Measurements from ENCODE around the gene EIF4G3. TPM values are rescaled to one million over a fixed set of nuclear protein-coding genes. Genes with fewer than 3 reads are reported as not detected.
"Not testable (repeated sequence)": the region's sequence is repeated elsewhere in the genome, so short reads cannot be mapped to it uniquely, and the experiment has no call there.

The EIF4G3 gene
- polyA plus RNA-seq, 1 donor: 76.2 TPM

DNA sequence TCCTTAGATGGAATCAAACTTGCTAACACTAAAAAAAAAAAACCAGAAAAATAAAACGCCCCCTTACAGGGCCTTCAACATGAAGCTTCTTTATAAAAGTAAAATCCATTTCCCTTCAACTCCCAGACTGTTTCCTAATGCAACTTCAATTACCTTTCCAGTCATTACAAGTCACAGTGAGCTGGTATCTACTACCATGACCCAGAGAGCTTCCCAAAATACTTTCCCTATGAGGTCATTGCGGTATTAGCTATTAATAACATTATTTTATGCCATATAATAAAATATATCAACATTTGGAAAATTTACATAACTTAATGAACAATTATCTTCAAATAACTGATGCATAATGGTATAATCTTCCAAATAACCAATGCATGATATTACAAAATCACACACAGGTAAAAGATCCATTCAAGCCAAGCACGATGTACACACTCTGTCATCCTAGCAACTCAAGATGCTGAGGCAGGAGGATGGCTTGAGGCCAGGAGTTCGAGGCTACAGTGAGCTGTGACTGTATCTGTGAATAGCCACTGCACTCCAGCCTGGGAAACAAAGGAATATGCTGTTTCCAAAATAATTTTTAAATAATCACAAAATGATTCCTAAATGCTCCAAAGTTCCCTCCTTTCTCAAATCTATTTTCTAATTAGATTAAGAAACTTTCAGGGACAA, 24.1 kb downstream of the EIF4G3 start:
- DNase-seq: no peak

DNA sequence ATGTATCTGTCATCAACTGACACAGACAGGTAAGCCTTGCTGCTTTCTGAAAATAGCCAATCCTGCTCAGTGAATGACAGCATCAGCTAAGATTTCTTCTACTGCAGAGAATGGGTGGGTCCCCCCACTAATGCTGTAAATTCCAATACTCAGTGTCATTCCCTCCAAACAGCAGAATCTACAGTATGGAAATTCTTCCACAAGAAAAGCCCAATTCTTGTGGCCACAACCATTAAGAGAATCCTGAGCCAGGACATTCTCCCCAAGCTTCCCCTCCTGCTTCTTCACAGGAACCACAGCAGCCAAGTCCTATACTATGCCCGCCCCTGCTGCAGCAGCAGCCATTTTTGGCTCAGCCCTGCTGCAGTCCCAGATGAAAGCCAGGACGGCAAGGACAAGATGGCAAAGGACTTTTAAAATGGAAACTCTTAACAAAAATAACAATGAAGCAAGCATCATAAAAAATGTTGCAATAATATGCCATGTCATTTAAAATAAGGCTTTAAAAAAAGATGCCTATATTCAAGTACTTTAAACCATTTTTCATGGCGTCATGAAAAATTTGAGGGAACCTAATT, 26.8 kb downstream of the EIF4G3 start:
- DNase-seq: no peak

DNA sequence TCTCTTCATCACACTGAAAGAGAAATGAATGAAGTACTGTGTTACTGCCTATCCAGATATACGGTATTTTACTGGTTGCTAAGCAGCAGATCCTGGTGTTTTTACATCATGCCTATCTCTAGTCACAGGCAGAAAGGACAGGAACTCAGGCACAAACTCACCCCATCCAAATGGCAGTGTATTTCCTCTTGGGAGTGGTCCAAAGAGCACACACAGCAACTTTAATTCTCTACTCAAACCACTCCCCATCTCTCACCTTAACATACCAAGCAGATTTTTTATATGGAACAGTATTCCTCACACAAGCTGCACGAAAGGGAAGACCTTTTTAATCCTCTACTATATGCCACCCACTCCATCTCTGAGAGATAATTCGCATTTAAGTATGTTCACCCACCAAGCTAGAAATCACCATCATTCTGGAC, 27.3 kb downstream of the EIF4G3 start:
- no peak for DNase-seq

DNA sequence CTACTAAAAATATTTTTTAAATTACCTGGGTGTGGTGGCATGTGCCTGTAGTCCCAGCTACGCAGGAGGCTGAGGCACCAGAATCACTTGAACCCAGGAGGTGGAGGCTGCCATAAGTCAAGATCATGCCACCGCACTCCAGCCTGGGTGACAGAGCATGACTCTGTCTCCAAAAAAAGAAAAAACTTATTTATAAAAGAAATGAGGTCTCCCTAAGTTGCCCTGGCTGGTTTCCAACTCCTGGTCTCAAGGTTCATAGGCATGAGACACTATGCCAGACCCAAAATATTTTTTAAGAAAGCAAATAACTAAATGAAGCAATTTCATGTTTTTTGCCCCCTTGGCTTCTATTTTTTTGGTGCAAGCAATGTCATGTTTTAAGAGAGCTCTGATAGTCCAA, 32.9 kb downstream of the EIF4G3 start:
- DNase-seq: no peak

DNA sequence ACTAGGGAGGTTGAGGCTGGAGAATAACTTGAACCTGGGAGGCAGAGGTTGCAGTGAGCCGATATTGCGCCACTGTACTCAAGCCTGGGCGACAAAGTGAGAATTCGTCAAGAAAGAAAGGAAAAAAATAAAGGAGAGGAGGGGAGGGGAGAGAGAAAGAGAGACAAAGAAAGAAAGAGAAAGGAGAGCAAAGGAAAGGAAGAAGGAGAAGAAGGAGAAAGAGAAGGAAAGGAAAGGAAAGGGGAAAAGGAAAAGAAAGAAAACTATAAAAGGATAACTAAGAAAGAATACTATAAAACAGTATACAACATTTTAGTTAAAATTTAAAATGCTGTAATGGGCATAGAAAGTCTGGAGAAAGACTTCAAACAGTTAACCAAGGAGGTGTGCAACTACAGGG, 33.6 kb downstream of the EIF4G3 start:
- no peak for DNase-seq

GRCh38 chr1:21141030-21141429, 35.7 kb downstream of the EIF4G3 start:
- no peak for DNase-seq

GRCh38 chr1:21139601-21140000, 37.1 kb downstream of the EIF4G3 start:
- DNase-seq: no peak

DNA sequence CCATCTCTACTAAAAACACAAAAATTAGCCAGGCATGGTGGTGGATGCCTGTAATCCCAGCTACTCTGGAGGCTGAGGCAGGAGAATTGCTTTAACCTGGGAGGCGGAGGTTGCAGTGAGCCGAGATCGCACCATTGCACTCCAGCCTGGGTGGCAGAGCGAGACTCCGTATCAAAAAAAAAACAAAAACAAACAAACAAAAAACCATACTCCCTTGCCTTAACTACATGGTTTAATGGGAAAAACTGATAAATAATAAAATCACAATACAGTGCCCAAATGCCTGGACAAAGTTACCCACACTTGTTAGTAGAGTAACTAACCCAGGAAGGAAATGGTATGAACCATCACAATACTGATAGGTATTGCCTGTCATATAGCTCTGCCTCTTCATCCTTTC, 40.4 kb downstream of the EIF4G3 start:
- DNase-seq: not testable (repeated sequence)

DNA sequence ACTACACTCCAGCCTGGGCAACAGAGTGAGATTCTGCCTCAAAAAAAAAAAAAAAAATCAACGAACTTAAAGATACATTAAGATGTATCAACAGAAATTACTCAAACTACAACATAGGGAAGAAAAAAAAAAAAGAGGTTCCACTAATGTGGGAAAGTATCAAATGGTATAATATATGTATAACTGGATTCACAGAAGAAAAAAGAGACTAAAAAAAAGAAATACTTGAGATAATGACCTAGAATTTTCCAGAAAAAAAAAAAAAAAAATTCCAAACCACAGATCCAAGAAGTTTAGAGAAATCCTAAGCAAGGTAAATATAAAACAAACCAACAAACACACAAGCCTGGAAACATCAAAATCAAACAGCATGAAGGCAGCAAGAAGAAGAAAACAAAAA, 45.5 kb downstream of the EIF4G3 start:
- DNase-seq: no peak

DNA sequence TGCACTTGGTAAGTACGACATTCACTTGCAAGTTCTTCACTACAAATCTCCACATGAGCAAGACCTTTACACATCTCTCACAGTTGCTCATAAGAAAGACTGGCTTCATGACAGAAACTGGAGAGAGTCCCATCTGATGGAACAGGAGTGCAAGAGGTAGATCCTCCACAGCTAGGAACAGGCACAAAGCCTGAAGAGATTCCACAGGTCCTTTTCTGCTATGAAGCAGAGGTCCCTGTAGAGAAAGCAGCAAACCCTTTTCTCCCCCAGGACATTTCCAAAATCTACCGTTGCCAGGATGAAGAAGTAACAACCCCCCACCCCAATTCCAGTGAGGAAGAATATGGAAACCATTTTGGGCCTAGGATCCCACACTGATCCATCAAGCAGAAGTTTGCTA, 47.3 kb downstream of the EIF4G3 start:
- no peak for DNase-seq

- DNase-seq: peak; percentile 32
Observed at GRCh38 chr1:21126324-21126723, 50.4 kb downstream of the EIF4G3 start.

DNA sequence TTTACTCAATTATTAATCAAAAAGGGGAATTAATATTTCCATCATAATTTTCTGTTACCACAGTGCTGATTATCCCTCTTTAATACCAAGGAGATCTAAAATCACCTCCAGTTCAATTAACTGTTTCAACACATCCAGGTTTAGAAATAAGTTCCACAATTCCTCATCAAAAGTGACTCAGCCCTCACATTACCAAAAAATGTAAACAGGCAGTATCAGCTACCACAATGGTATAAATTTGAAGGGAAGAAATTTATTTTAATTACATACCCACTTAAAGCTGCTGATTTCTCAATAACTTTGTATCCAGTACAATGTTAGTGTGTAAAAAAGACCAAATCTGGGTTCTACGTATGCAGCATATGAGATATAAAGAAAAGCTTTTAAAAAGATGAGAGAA, 51.9 kb downstream of the EIF4G3 start:
- no peak for DNase-seq

DNA sequence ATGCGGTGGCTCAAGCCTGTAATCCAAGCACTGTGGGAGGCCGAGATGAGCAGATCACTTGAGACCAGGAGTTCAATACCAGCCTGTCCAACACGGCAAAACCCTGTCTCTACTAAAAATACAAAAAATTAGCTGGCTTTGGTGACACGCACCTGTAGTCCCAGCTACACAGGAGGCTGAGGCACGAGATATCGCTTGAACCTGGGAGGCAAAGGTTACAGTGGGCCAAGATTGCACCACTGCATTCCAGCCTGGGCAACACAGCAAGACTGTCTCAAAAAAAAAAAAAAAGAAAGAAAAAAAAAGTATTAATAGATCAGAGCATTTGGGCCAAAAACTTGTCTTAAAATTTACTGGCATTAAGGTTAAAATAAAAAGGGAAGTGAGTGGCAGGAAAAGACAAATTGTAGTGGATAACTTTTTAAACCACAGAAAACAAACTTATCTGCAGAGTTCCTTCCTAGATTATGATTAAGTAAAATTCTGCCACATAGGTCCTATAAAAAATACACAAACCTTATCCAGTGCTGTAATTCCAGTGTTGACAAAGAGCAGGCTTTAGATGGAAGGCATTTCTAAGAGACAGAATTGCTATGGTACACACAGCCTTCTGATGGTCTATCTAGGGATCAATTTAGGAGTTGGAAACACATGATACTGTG, 53.3 kb downstream of the EIF4G3 start:
- no peak for DNase-seq

- DNase-seq: no peak
Observed at GRCh38 chr1:21121764-21122471, 54.8 kb downstream of the EIF4G3 start.

GRCh38 chr1:21118167-21118566, 58.5 kb downstream of the EIF4G3 start:
- no peak for DNase-seq

DNA sequence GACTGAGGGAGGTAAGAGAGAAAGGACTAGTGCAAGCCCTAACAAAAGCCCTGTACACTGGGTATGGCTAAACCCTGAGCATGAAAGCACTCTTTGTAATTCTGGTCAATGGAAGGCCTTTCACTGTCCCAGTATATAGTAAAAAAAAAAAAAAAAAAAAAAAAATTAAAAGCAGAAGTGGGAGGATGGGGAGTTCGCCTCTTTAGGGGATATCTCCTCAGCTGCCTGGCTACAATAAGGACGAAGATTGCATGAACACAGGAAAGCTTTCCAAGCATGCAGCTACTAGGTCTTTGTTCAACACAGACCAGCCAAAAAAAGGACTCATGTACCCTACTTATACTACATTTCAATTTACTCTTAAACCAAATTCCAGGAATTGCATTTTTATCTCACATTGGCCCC, 59.1 kb downstream of the EIF4G3 start:
- no peak for DNase-seq

DNA sequence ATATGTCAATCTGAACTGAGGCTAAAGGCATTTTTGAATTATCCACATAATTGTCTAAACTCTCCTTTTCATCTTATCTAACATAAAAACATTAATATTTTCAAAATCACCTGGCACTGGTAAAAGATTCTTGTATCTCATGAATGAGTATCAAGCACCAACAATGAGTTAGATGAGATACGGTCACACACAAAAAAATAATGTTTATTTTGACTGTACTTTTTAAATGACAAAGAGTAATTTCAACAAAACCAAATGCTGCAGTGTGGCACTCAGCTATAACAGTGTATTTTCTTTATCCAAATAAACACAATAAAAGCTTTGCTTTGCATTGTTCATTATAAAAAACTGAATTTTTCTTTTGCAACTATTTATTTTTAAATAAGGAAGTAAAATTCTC, 59.5 kb downstream of the EIF4G3 start:
- DNase-seq: no peak

DNA sequence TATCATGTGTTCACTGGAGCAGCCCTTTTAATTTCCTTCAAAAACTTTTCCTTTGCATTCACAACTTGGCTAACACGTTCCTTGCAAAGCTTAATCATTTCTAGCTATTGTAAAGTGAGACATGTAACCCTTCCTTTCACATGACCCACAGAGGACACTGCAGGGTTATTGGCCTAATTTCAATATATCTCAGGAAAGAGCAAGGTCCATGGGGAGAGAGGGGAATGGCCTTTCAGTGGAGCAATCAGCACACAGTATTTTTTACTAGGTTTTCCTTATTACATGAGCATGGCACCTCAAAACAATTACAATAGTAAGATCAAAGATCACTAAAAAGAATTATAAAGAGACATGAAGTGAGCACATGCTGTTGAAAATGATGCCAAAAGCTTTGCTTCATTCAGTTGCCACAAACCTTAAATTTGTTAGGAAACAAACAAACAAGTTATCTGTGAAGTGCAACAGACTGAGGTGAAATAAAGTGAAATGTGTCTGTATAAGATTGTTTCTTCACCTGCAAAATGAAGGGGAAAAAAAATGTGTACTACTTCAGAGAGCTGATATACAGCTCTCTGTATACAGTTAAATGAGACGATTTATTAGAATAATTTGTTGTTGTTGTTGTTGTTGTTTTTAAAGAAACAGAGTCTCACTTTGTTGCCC, 61.5 kb downstream of the EIF4G3 start:
- peak; percentile 13 for DNase-seq

GRCh38 chr1:21114431-21114830, 62.3 kb downstream of the EIF4G3 start:
- no peak for DNase-seq

GRCh38 chr1:21110163-21110562, 66.5 kb downstream of the EIF4G3 start:
- no peak for DNase-seq

DNA sequence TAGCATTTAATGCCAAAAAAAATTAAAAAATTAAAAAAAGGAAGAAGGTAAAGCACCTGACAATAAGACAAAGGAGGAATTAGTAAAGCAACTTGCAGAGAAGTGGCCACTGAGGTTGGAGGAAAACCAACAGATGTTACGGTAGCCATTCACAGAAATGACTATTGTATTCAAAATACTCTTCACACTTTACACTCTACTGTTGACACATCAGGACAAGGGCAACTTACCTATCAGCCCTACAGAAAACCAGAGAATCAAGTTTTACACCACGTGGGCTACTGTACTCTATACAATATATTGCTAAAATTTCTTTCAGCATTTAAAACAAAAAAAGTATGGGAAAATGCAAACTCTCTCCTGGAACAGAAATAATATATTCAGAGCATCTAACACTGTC, 70.0 kb downstream of the EIF4G3 start:
- no peak for DNase-seq

- no peak for DNase-seq
Observed at GRCh38 chr1:21106238-21106637, 70.5 kb downstream of the EIF4G3 start.

GRCh38 chr1:21105807-21106206, 70.9 kb downstream of the EIF4G3 start:
- DNase-seq: no peak

Measured in left kidney (tissue), 2 donors.